ENCODE data around the gene TBC1D7. TPM values are rescaled to one million over a fixed set of nuclear protein-coding genes. Genes with fewer than 3 reads are reported as not detected.
A peak's percentile ranks its signal among the peaks of the same experiment; 100 is the strongest.

The TBC1D7 gene
- total RNA-seq, 4 donors from 2014 or later: 4.4 to 23.6 (median 12.5) TPM; not detected in 1

- no peak overlapping the region for H3K27ac ChIP-seq
- intact Hi-C loops (cut with DNase I; ENCODE audit: low total_unique reads): no loop called here
- H3K4me3 ChIP-seq: no peak overlapping the region
- H3K9me3 ChIP-seq: no peaks in the 10 kb centered on the region
- H3K4me1 ChIP-seq: no peaks in the 10 kb centered on the region
- no peaks in the 10 kb centered on the region for H3K27me3 ChIP-seq
- no peaks in the 10 kb centered on the region for H3K36me3 ChIP-seq
- TF ChIP-seq CTCF (IDR thresholded peaks at IDR 0.05) (no peak), POLR2A (IDR thresholded peaks at IDR 0.05) (no peak)
- no peak for DNase-seq
Measured at GRCh38 chr6:13362412-13362811, 34.1 kb upstream of the TBC1D7 start.

GRCh38 chr6:13360671-13361540, 32.6 kb upstream of the TBC1D7 start:
- Histone ChIP-seq H3K9me3 (no peaks in the 10 kb centered on the region), H3K4me3 (no peak overlapping the region), H3K4me1 (no peaks in the 10 kb centered on the region), H3K27ac (no peak overlapping the region), H3K27me3 (no peaks in the 10 kb centered on the region), H3K36me3 (no peaks in the 10 kb centered on the region)
- TF ChIP-seq CTCF (IDR thresholded peaks at IDR 0.05) (no peak), POLR2A (IDR thresholded peaks at IDR 0.05) (no peak)
- intact Hi-C loops (cut with DNase I; ENCODE audit: low total_unique reads): no loop called here
- DNase-seq: no peak

GRCh38 chr6:13359287-13359686, 30.9 kb upstream of the TBC1D7 start:
- Histone ChIP-seq H3K4me3 (no peak overlapping the region), H3K9me3 (no peaks in the 10 kb centered on the region), H3K27me3 (no peaks in the 10 kb centered on the region), H3K4me1 (peaks cover 0 to 12% of the 10 kb centered on the region in 2 donors), H3K36me3 (no peaks in the 10 kb centered on the region), H3K27ac (no peak overlapping the region)
- intact Hi-C loops (cut with DNase I; ENCODE audit: low total_unique reads): no loop called here
- TF ChIP-seq CTCF (IDR thresholded peaks at IDR 0.05) (no peak), POLR2A (IDR thresholded peaks at IDR 0.05) (no peak)
- peak in 1 of 2 donors; percentile 24 for DNase-seq

- Histone ChIP-seq H3K4me1 (peaks cover 0 to 12% of the 10 kb centered on the region in 2 donors), H3K27ac (no peak overlapping the region), H3K4me3 (no peak overlapping the region), H3K9me3 (no peaks in the 10 kb centered on the region), H3K36me3 (no peaks in the 10 kb centered on the region), H3K27me3 (no peaks in the 10 kb centered on the region)
- DNase-seq: no peak
- intact Hi-C loops (cut with DNase I; ENCODE audit: low total_unique reads): no loop called here
- no peak for TF ChIP-seq CTCF (IDR thresholded peaks at IDR 0.05)
- TF ChIP-seq POLR2A (IDR thresholded peaks at IDR 0.05): no peak
Measured at GRCh38 chr6:13358511-13358910, 30.2 kb upstream of the TBC1D7 start.

GRCh38 chr6:13357551-13358075, 29.3 kb upstream of the TBC1D7 start:
- Histone ChIP-seq H3K4me3 (no peak overlapping the region), H3K27me3 (no peaks in the 10 kb centered on the region), H3K27ac (no peak overlapping the region), H3K36me3 (no peaks in the 10 kb centered on the region), H3K9me3 (no peaks in the 10 kb centered on the region), H3K4me1 (peaks cover 0 to 12% of the 10 kb centered on the region in 2 donors)
- TF ChIP-seq CTCF (IDR thresholded peaks at IDR 0.05) (no peak), POLR2A (IDR thresholded peaks at IDR 0.05) (no peak)
- intact Hi-C loops (cut with DNase I; ENCODE audit: low total_unique reads): no loop called here
- no peak for DNase-seq

Data from uterus (tissue), 4 donors.